HepG2 (cell line): Measurements from ENCODE around the gene NDOR1. TPM values are rescaled to one million over a fixed set of nuclear protein-coding genes. Genes with fewer than 3 reads are reported as not detected.

ENCODE experiments used
- ARNTL ChIP-seq: sonication (generic); formaldehyde crosslinking; IDR thresholded peaks from 2 replicates; pipeline ENCODE4 v1.4.0; 2020; ENCODE audit warnings: mild to moderate bottlenecking, missing genetic modification reagents
- EEA1 ChIP-seq: sonication (generic); formaldehyde crosslinking; IDR thresholded peaks from 2 replicates; pipeline ENCODE4 v1.5.1; 2020; ENCODE audit warnings: mild to moderate bottlenecking, missing genetic modification reagents, borderline replicate concordance
- FIP1L1 ChIP-seq: fragments of 200-400 bp; formaldehyde crosslinking; IDR thresholded peaks from 2 replicates; pipeline ENCODE4 v1.6.1; 2018; ENCODE audit warnings: low read depth, mild to moderate bottlenecking, low read length, moderate library complexity, borderline replicate concordance; ENCODE audit not compliant: insufficient read depth
- KDM6A ChIP-seq: IDR thresholded peaks from 2 replicates; pipeline ENCODE4 v1.6.1; 2016; ENCODE audit warnings: low read depth
- MTA1 ChIP-seq: sonication (generic); formaldehyde crosslinking; IDR thresholded peaks from 2 replicates; pipeline ENCODE4 v1.4.0; 2020; ENCODE audit warnings: missing genetic modification reagents, mild to moderate bottlenecking, borderline replicate concordance
- NCOA5 ChIP-seq: sonication (generic); formaldehyde crosslinking; IDR thresholded peaks from 2 replicates; pipeline ENCODE4 v1.4.0; 2020; ENCODE audit warnings: missing genetic modification reagents
- NFYB ChIP-seq: sonication (generic); formaldehyde crosslinking; IDR thresholded peaks from 2 replicates; pipeline ENCODE4 v1.4.0; 2020; ENCODE audit warnings: missing genetic modification reagents
- POGZ ChIP-seq: sonication (generic); formaldehyde crosslinking; IDR thresholded peaks from 2 replicates; pipeline ENCODE4 v1.4.0; 2020; ENCODE audit warnings: mild to moderate bottlenecking, missing genetic modification reagents
- SIN3B ChIP-seq: fragments of 150-350 bp; IDR thresholded peaks from 2 replicates; pipeline ENCODE4 v1.6.1; 2014; ENCODE audit warnings: low read length
- SSRP1 ChIP-seq: IDR thresholded peaks from 2 replicates; pipeline ENCODE4 v1.6.1; 2016; ENCODE audit warnings: control low read depth
- SYNCRIP ChIP-seq: fragments of 200-400 bp; formaldehyde crosslinking; IDR thresholded peaks from 2 replicates; pipeline ENCODE4 v1.6.1; 2018; ENCODE audit warnings: mild to moderate bottlenecking, low read depth, low read length; ENCODE audit not compliant: insufficient read depth
- XBP1 ChIP-seq: sonication (generic); formaldehyde crosslinking; IDR thresholded peaks from 2 replicates; pipeline ENCODE4 v1.5.0; 2020; ENCODE audit warnings: missing genetic modification reagents
- ZNF256 ChIP-seq: sonication (generic); formaldehyde crosslinking; conservative IDR thresholded peaks from 2 replicates; pipeline ENCODE4 v1.4.0; 2020; ENCODE audit warnings: missing genetic modification reagents
- ZNF678 ChIP-seq: sonication (generic); formaldehyde crosslinking; IDR thresholded peaks from 2 replicates; pipeline ENCODE4 v1.4.0; 2020; ENCODE audit warnings: mild to moderate bottlenecking, missing genetic modification reagents
- ZNF746 ChIP-seq: sonication (generic); formaldehyde crosslinking; IDR thresholded peaks from 2 replicates; pipeline ENCODE4 v1.8.0; 2022; ENCODE audit warnings: mild to moderate bottlenecking, missing genetic modification reagents
- polyA plus RNA-seq, 8 experiments: library from polyadenylated mRNA; depleted of rRNA in 3 of 8; stranded (reverse) in 7 of 8; unstranded in 1 of 8; fragments of >200 nt; fragmentation: Illumina TruSeq in 4 of 8; extraction: Trizol in 4 of 8; gene quantifications; 2 replicates each; pipeline versions ENCODE4 v1.2.1 to v1.2.3, GENCODE V29; 2011 to 2016; ENCODE audit warnings: low read depth in 4 of 8, missing spikeins in 1 of 8, mixed read lengths in 1 of 8; ENCODE audit not compliant: insufficient read depth in 1 of 8
- total RNA-seq, 5 experiments: library from RNA; depleted of rRNA; stranded (reverse); fragments of >200 nt; fragmentation: Illumina TruSeq; extraction: Trizol; gene quantifications; 2 replicates each; pipeline ENCODE4 v1.2.3, GENCODE V29; 2016; ENCODE audit warnings: low read depth in 1 of 5
- TF ChIP-seq, protein P1 (sequence below): sonication (generic); formaldehyde crosslinking; conservative IDR thresholded peaks from 2 replicates; pipeline ENCODE4 v1.8.1; 2023; ENCODE audit warnings: missing genetic modification reagents
- TF ChIP-seq, protein P2 (sequence below): sonication (generic); formaldehyde crosslinking; IDR thresholded peaks from 2 replicates; pipeline ENCODE4 v1.5.0; 2020; ENCODE audit warnings: missing genetic modification reagents
- TF ChIP-seq, protein P3 (sequence below): sonication (generic); formaldehyde crosslinking; IDR thresholded peaks from 2 replicates; pipeline ENCODE4 v1.5.0; 2020; ENCODE audit warnings: missing genetic modification reagents
- TF ChIP-seq, protein P4 (sequence below): sonication (generic); formaldehyde crosslinking; IDR thresholded peaks from 2 replicates; pipeline ENCODE4 v1.4.0; 2020; ENCODE audit warnings: missing genetic modification reagents, borderline replicate concordance

NDOR1 gene
- total and polyA plus RNA-seq, 2 of the 13 experiments (the other 11 are each of a cell fraction or from before 2014, with no cell fraction given): 3.6 to 8.7 TPM

DNA sequence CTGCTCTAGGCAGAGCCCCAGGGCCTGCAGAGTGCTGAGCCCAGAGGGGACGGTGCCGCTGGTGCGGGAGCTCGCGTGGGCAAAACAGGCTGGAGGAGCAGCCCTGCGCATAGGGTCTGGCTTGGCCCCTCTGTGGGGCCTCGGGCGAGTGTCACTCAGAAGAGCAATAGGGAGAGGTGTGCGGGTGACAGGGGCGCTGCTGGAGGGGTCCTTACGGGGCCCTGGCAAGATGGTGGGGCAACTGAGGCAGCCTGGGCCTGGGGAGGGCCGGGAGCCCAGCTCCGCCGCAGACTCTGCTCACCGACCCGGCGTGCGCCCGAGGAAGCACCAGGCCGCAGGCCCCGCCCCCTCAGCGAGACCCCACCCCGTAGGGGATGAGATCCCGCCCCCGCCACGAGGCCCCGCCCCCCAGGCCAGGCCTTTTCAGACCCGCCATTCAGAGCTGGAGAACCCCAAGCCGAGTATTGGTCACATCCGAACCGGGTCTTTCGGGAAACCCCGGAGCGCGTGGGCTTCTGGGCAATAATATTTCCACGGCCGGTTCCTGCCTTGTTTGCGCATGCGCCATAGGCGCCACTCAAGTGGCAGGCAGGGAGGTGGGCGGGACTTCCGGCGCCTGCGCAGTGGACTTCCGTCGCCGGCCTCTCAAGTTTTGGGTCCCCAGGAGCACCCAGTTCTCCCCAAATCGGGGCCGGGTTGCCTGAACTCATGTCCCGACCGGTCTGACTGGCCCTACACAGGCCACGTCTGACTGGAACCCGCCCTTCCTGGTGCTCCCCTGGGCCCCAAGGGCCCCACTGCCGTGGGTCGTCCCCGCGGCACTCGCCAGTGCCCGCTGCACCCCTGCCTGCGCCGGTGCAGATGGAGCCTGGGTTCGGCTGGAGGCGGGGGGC, 17.8 kb downstream of the NDOR1 start (continued):
- TF ChIP-seq, protein P1, sequence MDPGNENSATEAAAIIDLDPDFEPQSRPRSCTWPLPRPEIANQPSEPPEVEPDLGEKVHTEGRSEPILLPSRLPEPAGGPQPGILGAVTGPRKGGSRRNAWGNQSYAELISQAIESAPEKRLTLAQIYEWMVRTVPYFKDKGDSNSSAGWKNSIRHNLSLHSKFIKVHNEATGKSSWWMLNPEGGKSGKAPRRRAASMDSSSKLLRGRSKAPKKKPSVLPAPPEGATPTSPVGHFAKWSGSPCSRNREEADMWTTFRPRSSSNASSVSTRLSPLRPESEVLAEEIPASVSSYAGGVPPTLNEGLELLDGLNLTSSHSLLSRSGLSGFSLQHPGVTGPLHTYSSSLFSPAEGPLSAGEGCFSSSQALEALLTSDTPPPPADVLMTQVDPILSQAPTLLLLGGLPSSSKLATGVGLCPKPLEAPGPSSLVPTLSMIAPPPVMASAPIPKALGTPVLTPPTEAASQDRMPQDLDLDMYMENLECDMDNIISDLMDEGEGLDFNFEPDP (CRISPR knock-in tag): no peak
- TF ChIP-seq, protein P2, sequence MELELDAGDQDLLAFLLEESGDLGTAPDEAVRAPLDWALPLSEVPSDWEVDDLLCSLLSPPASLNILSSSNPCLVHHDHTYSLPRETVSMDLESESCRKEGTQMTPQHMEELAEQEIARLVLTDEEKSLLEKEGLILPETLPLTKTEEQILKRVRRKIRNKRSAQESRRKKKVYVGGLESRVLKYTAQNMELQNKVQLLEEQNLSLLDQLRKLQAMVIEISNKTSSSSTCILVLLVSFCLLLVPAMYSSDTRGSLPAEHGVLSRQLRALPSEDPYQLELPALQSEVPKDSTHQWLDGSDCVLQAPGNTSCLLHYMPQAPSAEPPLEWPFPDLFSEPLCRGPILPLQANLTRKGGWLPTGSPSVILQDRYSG (CRISPR knock-in tag): no peak
- TF ChIP-seq SSRP1 (CRISPR knock-in tag) (no peak), ZNF746 (no peak), XBP1 (CRISPR knock-in tag) (no peak), NCOA5 (no peak), ARNTL (CRISPR knock-in tag) (no peak), POGZ (no peak), EEA1 (CRISPR knock-in tag) (no peak; the same call in 1 of the 2 replicates), SYNCRIP (no peak), NFYB (peak; percentile 70), SIN3B (no peak), KDM6A (CRISPR knock-in tag) (no peak), ZNF256 (CRISPR knock-in tag) (0 out of 2 replicates have a peak, but pooled peaks have one; percentile 28), FIP1L1 (0 out of 2 replicates have a peak, but pooled peaks have one; percentile 11), MTA1 (CRISPR knock-in tag) (no peak; the same call in 1 of the 2 replicates), ZNF678 (0 out of 2 replicates have a peak, but pooled peaks have one; percentile 49)
- TF ChIP-seq, protein P3, sequence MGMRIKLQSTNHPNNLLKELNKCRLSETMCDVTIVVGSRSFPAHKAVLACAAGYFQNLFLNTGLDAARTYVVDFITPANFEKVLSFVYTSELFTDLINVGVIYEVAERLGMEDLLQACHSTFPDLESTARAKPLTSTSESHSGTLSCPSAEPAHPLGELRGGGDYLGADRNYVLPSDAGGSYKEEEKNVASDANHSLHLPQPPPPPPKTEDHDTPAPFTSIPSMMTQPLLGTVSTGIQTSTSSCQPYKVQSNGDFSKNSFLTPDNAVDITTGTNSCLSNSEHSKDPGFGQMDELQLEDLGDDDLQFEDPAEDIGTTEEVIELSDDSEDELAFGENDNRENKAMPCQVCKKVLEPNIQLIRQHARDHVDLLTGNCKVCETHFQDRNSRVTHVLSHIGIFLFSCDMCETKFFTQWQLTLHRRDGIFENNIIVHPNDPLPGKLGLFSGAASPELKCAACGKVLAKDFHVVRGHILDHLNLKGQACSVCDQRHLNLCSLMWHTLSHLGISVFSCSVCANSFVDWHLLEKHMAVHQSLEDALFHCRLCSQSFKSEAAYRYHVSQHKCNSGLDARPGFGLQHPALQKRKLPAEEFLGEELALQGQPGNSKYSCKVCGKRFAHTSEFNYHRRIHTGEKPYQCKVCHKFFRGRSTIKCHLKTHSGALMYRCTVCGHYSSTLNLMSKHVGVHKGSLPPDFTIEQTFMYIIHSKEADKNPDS (CRISPR knock-in tag): no peak
- TF ChIP-seq, protein P4, sequence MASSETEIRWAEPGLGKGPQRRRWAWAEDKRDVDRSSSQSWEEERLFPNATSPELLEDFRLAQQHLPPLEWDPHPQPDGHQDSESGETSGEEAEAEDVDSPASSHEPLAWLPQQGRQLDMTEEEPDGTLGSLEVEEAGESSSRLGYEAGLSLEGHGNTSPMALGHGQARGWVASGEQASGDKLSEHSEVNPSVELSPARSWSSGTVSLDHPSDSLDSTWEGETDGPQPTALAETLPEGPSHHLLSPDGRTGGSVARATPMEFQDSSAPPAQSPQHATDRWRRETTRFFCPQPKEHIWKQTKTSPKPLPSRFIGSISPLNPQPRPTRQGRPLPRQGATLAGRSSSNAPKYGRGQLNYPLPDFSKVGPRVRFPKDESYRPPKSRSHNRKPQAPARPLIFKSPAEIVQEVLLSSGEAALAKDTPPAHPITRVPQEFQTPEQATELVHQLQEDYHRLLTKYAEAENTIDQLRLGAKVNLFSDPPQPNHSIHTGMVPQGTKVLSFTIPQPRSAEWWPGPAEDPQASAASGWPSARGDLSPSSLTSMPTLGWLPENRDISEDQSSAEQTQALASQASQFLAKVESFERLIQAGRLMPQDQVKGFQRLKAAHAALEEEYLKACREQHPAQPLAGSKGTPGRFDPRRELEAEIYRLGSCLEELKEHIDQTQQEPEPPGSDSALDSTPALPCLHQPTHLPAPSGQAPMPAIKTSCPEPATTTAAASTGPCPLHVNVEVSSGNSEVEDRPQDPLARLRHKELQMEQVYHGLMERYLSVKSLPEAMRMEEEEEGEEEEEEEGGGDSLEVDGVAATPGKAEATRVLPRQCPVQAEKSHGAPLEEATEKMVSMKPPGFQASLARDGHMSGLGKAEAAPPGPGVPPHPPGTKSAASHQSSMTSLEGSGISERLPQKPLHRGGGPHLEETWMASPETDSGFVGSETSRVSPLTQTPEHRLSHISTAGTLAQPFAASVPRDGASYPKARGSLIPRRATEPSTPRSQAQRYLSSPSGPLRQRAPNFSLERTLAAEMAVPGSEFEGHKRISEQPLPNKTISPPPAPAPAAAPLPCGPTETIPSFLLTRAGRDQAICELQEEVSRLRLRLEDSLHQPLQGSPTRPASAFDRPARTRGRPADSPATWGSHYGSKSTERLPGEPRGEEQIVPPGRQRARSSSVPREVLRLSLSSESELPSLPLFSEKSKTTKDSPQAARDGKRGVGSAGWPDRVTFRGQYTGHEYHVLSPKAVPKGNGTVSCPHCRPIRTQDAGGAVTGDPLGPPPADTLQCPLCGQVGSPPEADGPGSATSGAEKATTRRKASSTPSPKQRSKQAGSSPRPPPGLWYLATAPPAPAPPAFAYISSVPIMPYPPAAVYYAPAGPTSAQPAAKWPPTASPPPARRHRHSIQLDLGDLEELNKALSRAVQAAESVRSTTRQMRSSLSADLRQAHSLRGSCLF (CRISPR knock-in tag): no peak
